K562 (cell line): ENCODE measurements around the gene BLOC1S4. TPM values are rescaled to one million over a fixed set of nuclear protein-coding genes. Genes with fewer than 3 reads are reported as not detected.

ENCODE experiments used
- ATAC-seq: fragments of 200-7000 bp; cut with Tn5 transposase; 3 replicates; pipeline ENCODE4 v1.9.1; 2020; ENCODE audit warnings: moderate library complexity
- BruUV-seq: library from RNA; stranded (reverse); fragments of 400-500 nt; replicated peaks from 2 replicates; lab custom pipeline; 2021; lab: Mats Ljungman, UMichigan
- CTCF ChIA-PET: fragments of 300-600 bp; formaldehyde crosslinking; extraction: SDS; loops from one replicate; lab custom pipeline; 2021; ENCODE audit warnings: low intra/inter-chr PET ratio; lab: Yijun Ruan, JAX
- POLR2A ChIA-PET: fragments of 300-600, 350-650 bp; sonication (Branson Sonifier 250); formaldehyde crosslinking; extraction: SDS; loops from one replicate; lab custom pipeline; 2021; ENCODE audit warnings: antibody characterized with exemption, inconsistent platforms; lab: Yijun Ruan, JAX
- DNase-seq, 4 experiments: peaks; one replicate each; pipeline versions ENCODE4 v3.0.0 to v3.0.0-alpha.2; 2011 to 2018; ENCODE audit warnings: low spot score in 3 of 4, mixed read lengths in 3 of 4; ENCODE audit errors: extremely low read depth in 1 of 4
- FAIRE-seq: peaks from 2 replicates; lab custom pipeline; 2011; peaks lifted over from hg19 to GRCh38; lab: Jason Lieb, UNC
- H2AFZ ChIP-seq: 2 replicates; pipeline ENCODE4 v1.6.0; 2011; ENCODE audit warnings: low read depth, low read length, control low read depth, inconsistent platforms
- H3K27ac ChIP-seq: fragments of 200-600 bp; 3 replicates; pipeline ENCODE4 v1.8.0; 2011; ENCODE audit warnings: low read depth, mild to moderate bottlenecking, control low read depth, inconsistent platforms, low read length, moderate library complexity, mixed read lengths; ENCODE audit errors: extremely low read depth
- H3K27me3 ChIP-seq, 2 experiments: fragments of 300-600 bp in 1 of 2; 2 replicates in 1 of 2; 3 replicates in 1 of 2; pipeline versions ENCODE4 v1.6.0 to v1.8.0; 2011; ENCODE audit warnings: inconsistent platforms in 2 of 2, low read length in 2 of 2, mild to moderate bottlenecking in 1 of 2, mixed read lengths in 1 of 2, moderate library complexity in 1 of 2; ENCODE audit not compliant: control insufficient read depth in 2 of 2, insufficient read depth in 2 of 2
- H3K36me3 ChIP-seq: fragments of 300-600 bp; 3 replicates; pipeline ENCODE4 v1.8.0; 2011; ENCODE audit warnings: mild to moderate bottlenecking, low read length, inconsistent platforms; ENCODE audit not compliant: control insufficient read depth, insufficient read depth
- H3K4me1 ChIP-seq, 2 experiments: fragments of 200-600 bp in 1 of 2; replicated peaks in 1 of 2; 2 replicates in 1 of 2; 3 replicates in 1 of 2; pipeline versions ENCODE4 v1.5.1 to v1.8.0; 2011; ENCODE audit warnings: inconsistent platforms in 2 of 2, low read length in 2 of 2, mild to moderate bottlenecking in 1 of 2, mixed read lengths in 1 of 2, moderate library complexity in 1 of 2; ENCODE audit not compliant: control insufficient read depth in 2 of 2, insufficient read depth in 2 of 2
- H3K4me2 ChIP-seq: 2 replicates; pipeline ENCODE4 v1.6.1; 2011; ENCODE audit warnings: low read length, control low read depth, inconsistent platforms, mixed read lengths; ENCODE audit not compliant: insufficient read depth
- H3K4me3 ChIP-seq: fragments of 200-600 bp; sonication (generic), shearing (Covaris generic); 2 replicates; pipeline ENCODE4 v1.5.1; 2016; ENCODE audit warnings: control low read depth, inconsistent platforms
- H3K79me2 ChIP-seq: fragments of 200-600 bp; 3 replicates; pipeline ENCODE4 v1.8.0; 2011; ENCODE audit warnings: low read length, inconsistent platforms; ENCODE audit not compliant: control insufficient read depth, insufficient read depth
- H3K9ac ChIP-seq, 2 experiments: 2 replicates each; pipeline versions ENCODE4 v1.6.0 to v1.6.1; 2011; ENCODE audit warnings: low read depth in 2 of 2, low read length in 2 of 2, control low read depth in 1 of 2, inconsistent platforms in 1 of 2, mild to moderate bottlenecking in 1 of 2, mixed read lengths in 1 of 2; ENCODE audit not compliant: insufficient read depth in 1 of 2
- H3K9me1 ChIP-seq: one replicate; pipeline ENCODE4 v1.6.0; 2011; ENCODE audit warnings: inconsistent platforms, mild to moderate bottlenecking, low read length, moderate library complexity; ENCODE audit not compliant: control insufficient read depth, insufficient read depth
- H3K9me3 ChIP-seq: replicated peaks from 2 replicates; pipeline ENCODE4 v1.5.1; 2011; ENCODE audit warnings: low read depth, low read length, inconsistent platforms; ENCODE audit not compliant: control insufficient read depth, insufficient read depth
- H4K20me1 ChIP-seq: replicated peaks from 2 replicates; pipeline ENCODE4 v1.6.1; 2011; ENCODE audit warnings: low read length, inconsistent platforms, mixed read lengths; ENCODE audit not compliant: control insufficient read depth, insufficient read depth
- ARNT ChIP-seq, 2 experiments: fragments of 450-650 bp; IDR thresholded peaks; 2 replicates each; pipeline ENCODE4 v1.6.1; 2016; ENCODE audit warnings: mild to moderate bottlenecking in 1 of 2
- ATF4 ChIP-seq: fragments of 450-650 bp; formaldehyde crosslinking; IDR thresholded peaks from 2 replicates; pipeline ENCODE4 v1.4.0; 2022; ENCODE audit warnings: mild to moderate bottlenecking, moderate library complexity
- ELF4 ChIP-seq: fragments of 450-650 bp; formaldehyde crosslinking; IDR thresholded peaks from 2 replicates; pipeline ENCODE4 v1.4.0; 2022; ENCODE audit warnings: missing genetic modification characterization
- L3MBTL2 ChIP-seq: fragments of 450-650 bp; IDR thresholded peaks from 2 replicates; pipeline ENCODE4 v1.6.1; 2016; ENCODE audit warnings: mild to moderate bottlenecking, moderate library complexity
- RREB1 ChIP-seq: fragments of 250-450 bp; sonication (Bioruptor Pico); IDR thresholded peaks from 2 replicates; pipeline ENCODE4 v1.4.0; 2020
- STAG1 ChIP-seq: sonication (generic); formaldehyde crosslinking; IDR thresholded peaks from 2 replicates; pipeline ENCODE4 v1.5.0; 2020; ENCODE audit warnings: missing genetic modification reagents, borderline replicate concordance
- TAF7 ChIP-seq: fragments of 450-650 bp; IDR thresholded peaks from 2 replicates; pipeline ENCODE4 v1.6.1; 2016; ENCODE audit warnings: missing genetic modification characterization, missing compliant biosample characterization
- TEAD4 ChIP-seq, 2 experiments: sonication (generic) in 1 of 2; formaldehyde crosslinking in 1 of 2; IDR thresholded peaks; 2 replicates each; pipeline versions ENCODE4 v1.6.1 to v1.8.0; 2012 to 2022; ENCODE audit warnings: borderline replicate concordance in 1 of 2, inconsistent platforms in 1 of 2, low read length in 1 of 2, mild to moderate bottlenecking in 1 of 2, missing genetic modification reagents in 1 of 2
- ZBTB2 ChIP-seq: fragments of 450-650 bp; IDR thresholded peaks from 2 replicates; pipeline ENCODE4 v1.6.1; 2016; ENCODE audit warnings: antibody characterized with exemption
- ZBTB33 ChIP-seq: sonication (generic); formaldehyde crosslinking; IDR thresholded peaks from 2 replicates; pipeline ENCODE4 v1.8.1; 2023; ENCODE audit warnings: mild to moderate bottlenecking, missing genetic modification reagents
- WGBS: fragments of 100-300 bp; shearing (Covaris generic); methylation state at CpG from one replicate; pipeline ENCODE4 v1.1.6; 2016; ENCODE audit warnings: low coverage, mixed read lengths; ENCODE audit not compliant: insufficient coverage; ENCODE audit errors: missing lambda C conversion rate; 5-methylcytosine and 5-hydroxymethylcytosine counted together
- in situ Hi-C: fragments of 300-500 bp; cut with MboI; formaldehyde crosslinking; loops from 4 replicates; pipeline ENCODE4 v1.15.0; 2018; ENCODE audit warnings: inconsistent platforms, mixed read lengths
- intact Hi-C: fragments of 100-400 bp; cut with micrococcal nuclease; formaldehyde crosslinking; loops from 2 replicates; pipeline ENCODE4 v1.14.2; 2022
- polyA plus RNA-seq, 8 experiments: library from polyadenylated mRNA; depleted of rRNA in 4 of 8; stranded (reverse) in 5 of 8; unstranded in 3 of 8; fragments of >200 nt; fragmentation: Nextera tagmentation in 2 of 8; fragmentation: Illumina TruSeq in 1 of 8; extraction: Ambion mirVana in 2 of 8; extraction: Trizol in 1 of 8; gene quantifications; 2 replicates each; pipeline versions ENCODE4 v1.2.1 to v1.2.3, GENCODE V29; 2011 to 2014; ENCODE audit warnings: inconsistent platforms in 1 of 8, missing spikeins in 1 of 8
- total RNA-seq, 7 experiments: library from RNA; depleted of rRNA in 6 of 7; stranded (reverse); fragments of >200 nt in 6 of 7; fragmentation: Illumina TruSeq in 2 of 7; extraction: Trizol in 2 of 7; gene quantifications; 2 replicates each; pipeline versions ENCODE4 v1.2.1 to v1.2.3, GENCODE V29; 2011 to 2021; ENCODE audit warnings: low replicate concordance in 1 of 7

The BLOC1S4 gene
- total and polyA plus RNA-seq, 9 of the 15 experiments (the other 6 are each of a cell fraction or from before 2014, with no cell fraction given): 3.1 to 31.6 (median 11.2) TPM

DNA sequence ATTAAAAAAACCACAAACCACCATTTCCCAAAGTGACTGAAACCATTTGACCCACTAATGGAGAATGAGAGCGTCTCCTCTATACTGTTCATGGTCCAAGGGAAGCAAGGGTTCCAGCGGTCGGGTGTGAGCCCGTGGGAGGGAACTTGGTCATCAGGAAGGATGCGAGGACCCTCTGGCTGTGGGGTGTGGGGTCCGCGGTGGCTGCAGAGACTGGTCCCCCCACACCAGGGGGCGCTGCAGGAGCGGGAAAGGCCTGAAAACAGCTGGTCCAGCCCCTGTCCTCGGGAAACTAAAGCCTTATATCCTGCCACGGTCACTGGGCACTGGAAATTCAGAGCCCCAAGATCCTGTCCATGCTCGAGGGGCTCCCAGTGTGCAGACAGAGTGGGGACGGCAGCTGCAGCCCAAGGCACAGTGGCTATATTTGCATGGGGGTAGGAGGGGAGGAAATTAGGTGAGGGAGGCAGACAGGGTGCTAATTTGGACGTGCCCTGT, 4.3 kb downstream of the BLOC1S4 start:
- FAIRE-seq (peak; percentile 78), ATAC-seq (peak; percentile 73), DNase-seq (peak; percentile 86 to 90 (median 87))
- Histone ChIP-seq H4K20me1 (0 out of 2 replicates have a peak, but pooled peaks cover 4% of the 10 kb centered on the region), H3K4me1 (peaks cover 12 to 42% of the 10 kb centered on the region in 2 experiments; a peak in 4 of 5 replicates), H2AFZ (peak overlapping the region; percentile 61; the same call in 1 of the 2 replicates), H3K4me2 (peak overlapping the region; percentile 40; the same call in 1 of the 2 replicates), H3K9me3 (no peaks in the 10 kb centered on the region), H3K4me3 (no peak overlapping the region), H3K9me1 (no peaks in the 10 kb centered on the region), H3K36me3 (no peaks in the 10 kb centered on the region), H3K27me3 (no peaks in the 10 kb centered on the region), H3K9ac (0 out of 4 replicates have a peak overlapping the region, but pooled peaks of 1 of the 2 experiments have one; percentile 33), H3K27ac (no peak overlapping the region), H3K79me2 (peaks cover 31% of the 10 kb centered on the region)
- BruUV-seq: no TSS peak
- POLR2A ChIA-PET: interaction anchor here (0.7 to 1.2 kb wide), 3 partner anchors 12 to 165 kb away, joined by 3 read pairs; no protein-coding TSS in a partner anchor
- CTCF ChIA-PET: interaction anchor here (0.8 to 4.0 kb wide), 8 partner anchors 43 to 362 kb away, joined by 3 to 66 read pairs (median 8); partner anchors contain the start of gene KIAA0232
- WGBS: 4% methylated on average over 14 of the region's 14 CpGs
- in situ Hi-C loops: loop anchor here (5.0 kb wide), 3 partner anchors 47 to 352 kb away; no protein-coding TSS in a partner anchor
- intact Hi-C loops: loop anchor here (1.0 to 2.0 kb wide), 4 partner anchors 43 to 362 kb away; partner anchors contain the start of gene GRPEL1
- TF ChIP-seq ARNT (IDR thresholded peaks at IDR 0.05): 0 out of 4 replicates have a peak, but pooled peaks of 1 of the 2 experiments have one; percentile 18
- peak; percentile 97 for TF ChIP-seq STAG1 (CRISPR knock-in tag)
- no peak for TF ChIP-seq ELF4 (CRISPR knock-in tag)
- no peak for TF ChIP-seq TEAD4 (IDR thresholded peaks at IDR 0.05; ENCODE audit: low read length)
- TF ChIP-seq TEAD4 (CRISPR knock-in tag; IDR thresholded peaks at IDR 0.05; ENCODE audit: borderline replicate concordance): no peak
- peak; percentile 80; the same call in 1 of the 2 replicates for TF ChIP-seq RREB1 (CRISPR knock-in tag)
- 0 out of 2 replicates have a peak, but pooled peaks have one; percentile 40 for TF ChIP-seq L3MBTL2
- 0 out of 2 replicates have a peak, but pooled peaks have one; percentile 20 for TF ChIP-seq ZBTB33 (CRISPR knock-in tag)
- TF ChIP-seq ZBTB2: 0 out of 2 replicates have a peak, but pooled peaks have one; percentile 68
- no peak for TF ChIP-seq ATF4
- TF ChIP-seq TAF7 (tag): no peak
